Skeletal muscle cell (primary cell): Measurements from ENCODE around the gene DOCK1.

Source experiments
- DNase-seq: peaks from one replicate; pipeline ENCODE4 v3.0.0-alpha.2; 2010; ENCODE audit warnings: low read depth
- H3K4me3 ChIP-seq: 2 replicates; pipeline ENCODE4 v1.5.1; 2011; ENCODE audit warnings: low read depth, mild to moderate bottlenecking, control low read depth, low read length, moderate library complexity

Gene DOCK1

DNA sequence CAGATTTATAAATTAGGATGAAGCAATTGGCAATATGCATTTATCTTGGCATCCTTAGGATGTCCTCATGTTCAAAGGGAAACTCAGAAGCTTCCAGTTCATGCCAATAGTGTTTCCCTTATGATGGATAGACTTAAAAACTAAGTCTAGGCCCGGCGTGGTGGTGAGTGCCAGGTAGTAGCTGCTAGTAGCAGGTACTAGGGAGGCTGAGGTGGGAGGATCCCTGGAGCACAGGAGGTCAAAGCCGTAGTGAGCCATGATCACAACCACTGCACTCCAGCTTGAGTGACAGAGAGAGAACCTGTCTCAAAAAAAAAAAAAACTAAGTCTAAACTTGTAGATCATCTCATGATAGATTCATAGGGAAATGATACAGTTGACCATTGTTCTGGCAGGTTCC is 115.0 kb downstream of the DOCK1 start:
- DNase-seq = no peak
- H3K4me3 ChIP-seq = no peak overlapping the region

DNA sequence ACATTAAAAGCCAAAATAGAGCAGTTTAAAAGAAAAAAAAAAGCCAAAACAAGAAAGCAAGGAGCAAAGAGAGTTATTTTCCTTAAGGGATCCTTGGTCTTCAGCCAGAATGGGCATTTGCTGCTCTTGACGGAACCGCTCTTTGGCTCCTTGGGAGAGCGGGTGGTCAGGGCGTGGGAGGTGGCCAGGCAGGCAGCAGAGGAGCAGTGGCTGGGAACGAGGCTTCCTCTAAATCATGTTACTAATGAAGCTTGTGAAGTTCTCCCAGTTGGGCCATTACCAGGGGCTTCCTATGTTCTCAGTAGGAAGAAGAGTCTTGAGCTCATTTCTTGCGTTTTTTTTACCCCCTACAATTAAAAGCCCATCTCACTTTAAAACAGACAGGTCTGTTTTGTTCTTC is 116.6 kb downstream of the DOCK1 start:
- DNase-seq = no peak
- no peak overlapping the region for H3K4me3 ChIP-seq

- no peak overlapping the region for H3K4me3 ChIP-seq
- no peak for DNase-seq
Measured at GRCh38 chr10:127024685-127025435, 119.6 kb downstream of the DOCK1 start.

- DNase-seq = no peak
- H3K4me3 ChIP-seq = no peak overlapping the region
Measured at GRCh38 chr10:127027786-127028185, 122.6 kb downstream of the DOCK1 start.

GRCh38 chr10:127028556-127028955 is 123.3 kb downstream of the DOCK1 start:
- no peak overlapping the region for H3K4me3 ChIP-seq
- no peak for DNase-seq

GRCh38 chr10:127029061-127029460 is 123.8 kb downstream of the DOCK1 start:
- DNase-seq = no peak
- no peak overlapping the region for H3K4me3 ChIP-seq

DNA sequence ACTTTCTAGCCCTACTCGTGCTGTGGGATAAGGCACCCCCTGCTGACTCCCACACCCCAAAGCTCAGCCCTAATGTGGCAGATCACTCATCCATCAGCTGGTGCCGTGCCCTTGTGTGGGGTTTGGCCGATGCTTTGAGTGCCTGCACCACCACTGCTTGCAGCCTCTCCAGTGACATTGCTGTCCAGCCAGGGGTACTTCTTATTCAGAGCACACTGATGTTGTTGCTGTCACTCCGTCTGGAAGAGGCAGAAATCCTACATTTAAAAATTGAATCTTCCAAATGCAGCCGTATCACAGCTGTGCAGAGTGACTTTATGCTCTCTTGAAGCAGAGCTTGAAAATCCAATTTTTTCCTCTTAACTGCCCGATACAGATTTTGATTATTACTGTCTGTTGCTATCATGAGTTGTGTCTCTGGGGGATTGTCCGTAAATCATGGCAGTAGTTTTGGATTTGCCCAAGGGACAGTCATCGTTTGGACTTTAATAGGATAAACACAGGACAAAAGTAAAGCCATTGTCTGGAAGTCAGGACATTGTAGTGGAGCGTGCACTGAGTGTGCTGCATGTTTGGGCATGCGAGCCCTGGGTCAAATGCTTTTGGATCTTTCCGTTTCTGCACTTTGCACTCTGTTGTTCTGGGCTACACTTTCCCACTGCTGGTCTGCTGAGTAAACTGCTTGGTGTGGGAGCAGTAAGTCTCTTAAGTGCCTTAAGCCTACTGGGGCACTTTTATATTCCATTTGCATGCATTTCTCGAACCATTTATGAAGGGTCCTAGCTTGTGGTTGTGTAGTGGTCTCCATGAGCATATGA is 128.2 kb downstream of the DOCK1 start:
- H3K4me3 ChIP-seq = no peak overlapping the region
- DNase-seq = no peak

DNA sequence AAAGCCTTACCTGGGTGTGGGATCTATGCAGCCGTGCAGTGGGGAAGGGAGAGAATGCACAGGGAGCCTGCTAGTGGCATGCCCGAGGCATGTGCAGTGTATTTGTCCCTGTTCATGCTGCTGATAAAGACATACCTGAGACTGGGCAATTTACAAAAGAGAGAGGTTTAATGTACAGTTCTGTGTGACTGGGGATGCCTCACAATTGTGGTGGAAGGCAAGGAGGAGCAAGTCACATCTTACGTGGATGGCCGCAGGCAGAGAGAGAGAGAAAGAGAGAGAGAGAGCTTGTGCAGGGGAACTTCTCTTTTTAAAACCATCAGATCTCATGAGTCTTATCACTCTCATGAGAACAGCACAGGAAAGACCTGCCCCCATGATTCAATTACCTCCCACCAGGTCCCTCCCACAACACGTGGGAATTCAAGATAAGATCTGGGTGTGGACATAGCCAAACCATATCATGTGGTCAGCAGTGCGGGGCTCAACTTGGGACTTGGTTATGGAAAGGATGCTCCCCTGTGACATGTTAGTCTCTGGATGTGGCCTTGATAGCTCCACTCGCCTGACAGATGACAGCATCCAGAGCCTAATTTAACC is 128.9 kb downstream of the DOCK1 start:
- DNase-seq = no peak
- H3K4me3 ChIP-seq = no peak overlapping the region

GRCh38 chr10:127034790-127035189 is 129.6 kb downstream of the DOCK1 start:
- H3K4me3 ChIP-seq = no peak overlapping the region
- no peak for DNase-seq

- no peak for DNase-seq
- no peak overlapping the region for H3K4me3 ChIP-seq
Measured at GRCh38 chr10:127035827-127036226, 130.6 kb downstream of the DOCK1 start.

GRCh38 chr10:127036987-127037386 is 131.8 kb downstream of the DOCK1 start:
- no peak overlapping the region for H3K4me3 ChIP-seq
- no peak for DNase-seq

GRCh38 chr10:127039435-127039834 is 134.2 kb downstream of the DOCK1 start:
- H3K4me3 ChIP-seq = no peak overlapping the region

GRCh38 chr10:127040756-127041155 is 135.5 kb downstream of the DOCK1 start:
- no peak overlapping the region for H3K4me3 ChIP-seq
- no peak for DNase-seq

More at GRCh38 chr10:127039435-127039834, 134.2 kb downstream of the DOCK1 start:
- DNase-seq = no peak

- no peak overlapping the region for H3K4me3 ChIP-seq
- peak; percentile 94 for DNase-seq
Measured at GRCh38 chr10:127041552-127041951, 136.3 kb downstream of the DOCK1 start.

DNA sequence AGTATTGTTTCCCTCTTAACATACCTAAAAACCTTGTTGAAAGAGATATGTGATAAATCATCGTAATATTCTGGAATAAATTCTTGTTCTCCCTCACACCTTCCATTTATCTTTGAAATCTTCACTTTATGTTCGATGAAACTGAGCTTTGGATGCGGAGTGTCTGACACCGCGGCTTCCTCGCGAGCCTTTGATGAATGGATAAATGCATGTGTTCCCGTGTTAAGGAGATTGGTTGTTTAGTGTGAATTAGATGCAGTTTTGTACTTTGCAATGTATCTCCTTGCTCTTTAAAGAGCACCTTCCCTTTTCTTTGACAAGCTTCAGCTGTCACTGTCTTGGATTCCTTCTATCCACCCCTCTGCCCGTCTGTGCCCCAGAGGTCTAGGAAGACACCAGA is 138.1 kb downstream of the DOCK1 start:
- no peak for DNase-seq
- no peak overlapping the region for H3K4me3 ChIP-seq

DNA sequence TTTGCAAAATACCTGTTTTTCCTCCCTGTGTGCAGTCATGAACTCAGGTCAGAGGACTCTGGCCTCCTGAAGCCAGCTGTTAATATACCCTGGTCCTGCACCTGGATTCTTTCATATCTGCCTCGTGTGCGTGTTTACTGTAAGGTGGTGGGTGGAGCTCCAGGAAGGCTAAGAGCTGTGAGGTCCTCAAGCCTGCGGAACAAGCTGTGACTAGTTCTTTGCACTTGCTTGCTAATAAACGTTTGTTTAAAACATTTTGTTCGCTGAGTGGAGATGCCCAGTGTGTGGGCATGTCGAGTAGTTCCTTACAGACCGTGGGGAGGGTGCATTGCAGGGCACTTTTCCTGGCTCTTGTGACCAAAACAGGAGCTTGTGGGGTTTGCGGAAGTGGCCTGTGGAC is 139.0 kb downstream of the DOCK1 start:
- DNase-seq = no peak
- H3K4me3 ChIP-seq = no peak overlapping the region

DNA sequence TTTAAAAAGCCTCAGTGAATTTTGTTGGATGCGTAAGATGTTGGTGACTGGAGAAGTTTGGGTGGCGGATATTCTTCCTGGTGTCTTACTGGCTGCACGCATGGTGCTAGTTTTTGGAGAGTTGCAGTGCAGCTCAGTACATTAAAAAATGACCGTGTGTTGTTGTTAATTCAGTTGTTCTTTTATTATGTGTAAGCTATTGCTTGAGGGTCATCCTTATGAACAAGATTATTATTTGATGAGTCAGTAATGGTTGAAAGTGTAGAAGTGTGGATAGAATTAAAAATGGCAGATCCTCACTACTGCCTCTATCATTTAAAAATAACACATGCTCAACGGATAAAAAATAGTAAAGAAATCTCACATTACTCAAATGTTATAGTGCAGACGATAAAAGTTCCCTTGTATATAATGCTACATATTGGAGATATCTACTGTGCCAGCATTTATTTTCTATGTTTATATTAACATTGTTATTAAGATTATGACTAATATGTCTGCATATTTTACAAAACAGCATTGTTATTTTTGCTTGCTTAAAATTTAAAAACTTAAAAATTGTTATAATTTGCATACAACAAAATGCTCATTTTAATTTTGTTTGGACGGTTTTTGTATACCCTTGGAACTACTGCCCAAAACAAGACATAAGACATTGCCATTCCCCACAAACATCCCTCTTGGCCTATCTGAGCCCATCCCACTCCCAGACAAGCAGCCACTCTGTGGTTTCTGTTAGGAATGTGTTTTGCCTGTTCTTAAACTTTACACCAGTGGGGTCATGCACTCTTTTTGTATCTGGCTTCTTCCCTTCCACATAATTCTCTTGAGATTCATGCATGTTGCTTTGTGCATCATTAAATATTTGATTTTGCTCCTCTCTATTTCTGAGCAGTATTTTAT is 142.0 kb downstream of the DOCK1 start:
- no peak overlapping the region for H3K4me3 ChIP-seq
- DNase-seq = no peak

DNA sequence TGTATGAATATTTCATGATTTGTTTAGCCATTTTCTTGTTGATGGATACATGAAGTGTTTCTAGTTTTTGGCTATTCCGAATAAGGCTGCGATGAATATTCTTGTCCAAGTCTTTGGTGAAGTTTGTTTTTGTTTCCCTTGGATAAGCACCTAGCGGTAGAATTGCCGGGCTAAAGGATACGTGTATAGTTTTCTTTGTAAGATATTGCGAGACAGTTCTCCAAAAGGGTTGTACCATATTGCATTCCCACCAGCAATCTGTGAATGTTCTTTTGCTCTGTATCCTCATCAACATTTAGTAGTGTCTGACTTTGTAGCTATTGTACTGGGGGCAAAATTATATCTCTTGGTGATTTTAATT is 142.6 kb downstream of the DOCK1 start:
- no peak for DNase-seq

DNA sequence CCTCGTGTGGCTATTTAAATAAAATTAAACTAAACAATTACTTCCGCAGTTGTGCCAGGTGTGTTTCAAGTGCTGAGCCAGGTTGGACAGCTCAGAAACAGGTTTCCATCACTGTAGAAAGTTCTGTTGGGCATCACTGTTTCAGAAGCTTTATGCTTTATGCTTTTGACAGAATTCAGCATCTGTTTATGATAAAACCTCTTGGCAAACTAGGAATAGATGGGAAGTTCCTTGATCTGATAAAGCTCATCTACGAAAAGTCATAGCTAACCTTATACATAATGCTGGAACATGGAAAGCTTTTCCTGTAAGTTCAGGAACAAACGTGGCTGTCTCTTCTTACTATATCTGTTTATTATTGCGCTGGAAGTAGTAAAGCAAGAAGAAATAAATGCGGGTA is 143.4 kb downstream of the DOCK1 start:
- no peak overlapping the region for H3K4me3 ChIP-seq
- no peak for DNase-seq

More for the DNA sequence above, 142.6 kb downstream of the DOCK1 start:
- H3K4me3 ChIP-seq = no peak overlapping the region

DNA sequence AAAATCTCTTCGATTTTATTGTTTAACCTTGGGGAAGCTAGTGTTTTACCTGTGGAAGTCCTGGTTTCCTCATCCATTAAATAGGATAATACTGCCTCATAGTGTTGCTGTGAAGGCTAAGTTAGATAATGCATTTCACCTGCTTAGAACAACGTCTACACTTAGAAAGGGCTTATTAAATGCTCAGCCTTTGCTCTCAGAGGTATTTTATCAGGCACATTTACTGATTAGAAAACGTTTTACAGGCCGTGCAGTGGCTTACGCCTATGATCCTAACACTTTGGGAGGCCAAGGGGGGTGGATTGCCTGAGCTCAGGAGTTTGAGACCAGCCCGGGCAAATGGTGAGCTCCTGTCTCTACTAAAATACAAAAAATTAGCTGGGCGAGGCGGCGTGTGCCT is 146.8 kb downstream of the DOCK1 start:
- DNase-seq = no peak
- no peak overlapping the region for H3K4me3 ChIP-seq
